Neural crest cell (in vitro differentiated cells): Measurements from ENCODE around the gene ABCA13. TPM values are rescaled to one million over a fixed set of nuclear protein-coding genes. Genes with fewer than 3 reads are reported as not detected.

ENCODE experiments used
- DNase-seq: peaks from one replicate; pipeline ENCODE4 v3.0.0; 2021; ENCODE audit warnings: low read depth, mixed read lengths, low spot score
- H3K27ac Mint-ChIP-seq: one replicate; pipeline ENCODE4 v1.8.0; 2021; ENCODE audit warnings: mild to moderate bottlenecking, mixed read lengths; ENCODE audit not compliant: unreplicated experiment
- H3K27me3 Mint-ChIP-seq: 2 replicates; pipeline ENCODE4 v1.8.0; 2021; ENCODE audit warnings: low read depth, mild to moderate bottlenecking, mixed read lengths
- H3K36me3 Mint-ChIP-seq: 2 replicates; pipeline ENCODE4 v1.8.0; 2021; ENCODE audit warnings: low read depth, mild to moderate bottlenecking, mixed read lengths
- H3K4me1 Mint-ChIP-seq: 2 replicates; pipeline ENCODE4 v1.8.0; 2021; ENCODE audit warnings: mixed read lengths
- H3K4me3 Mint-ChIP-seq: one replicate; pipeline ENCODE4 v1.8.0; 2021; ENCODE audit warnings: mild to moderate bottlenecking, mixed read lengths
- H3K9me3 Mint-ChIP-seq: 2 replicates; pipeline ENCODE4 v1.8.0; 2021; ENCODE audit warnings: mixed read lengths
- CTCF ChIP-seq: fragments of 200-600 bp; sonication (generic); conservative IDR thresholded peaks from 2 replicates; pipeline ENCODE4 v1.5.0; 2021; ENCODE audit warnings: antibody characterized with exemption, mild to moderate bottlenecking
- total RNA-seq: library from RNA; stranded (reverse); gene quantifications from 2 replicates; pipeline ENCODE4 v1.2.1, GENCODE V29; 2021

The ABCA13 gene
- total RNA-seq, 1 donor from 2014 or later = 0.89 TPM

- Mint-ChIP-seq H3K27ac (no peak overlapping the region), H3K36me3 (no peaks in the 10 kb centered on the region), H3K27me3 (no peaks in the 10 kb centered on the region), H3K4me1 (no peaks in the 10 kb centered on the region), H3K4me3 (no peak overlapping the region), H3K9me3 (peaks cover 2% of the 10 kb centered on the region)
- DNase-seq = no peak
- TF ChIP-seq CTCF = no peak
These were observed 145.5 kb downstream of the ABCA13 start for GRCh38 chr7:48316768-48317167.

GRCh38 chr7:48317360-48317759 lies 146.1 kb downstream of the ABCA13 start:
- no peaks in the 10 kb centered on the region for H3K27me3 Mint-ChIP-seq
- peaks cover 2% of the 10 kb centered on the region for H3K9me3 Mint-ChIP-seq
- H3K27ac Mint-ChIP-seq = no peak overlapping the region
- no peak for DNase-seq
- no peaks in the 10 kb centered on the region for H3K36me3 Mint-ChIP-seq
- TF ChIP-seq CTCF = no peak
- H3K4me3 Mint-ChIP-seq = no peak overlapping the region
- no peaks in the 10 kb centered on the region for H3K4me1 Mint-ChIP-seq

DNA sequence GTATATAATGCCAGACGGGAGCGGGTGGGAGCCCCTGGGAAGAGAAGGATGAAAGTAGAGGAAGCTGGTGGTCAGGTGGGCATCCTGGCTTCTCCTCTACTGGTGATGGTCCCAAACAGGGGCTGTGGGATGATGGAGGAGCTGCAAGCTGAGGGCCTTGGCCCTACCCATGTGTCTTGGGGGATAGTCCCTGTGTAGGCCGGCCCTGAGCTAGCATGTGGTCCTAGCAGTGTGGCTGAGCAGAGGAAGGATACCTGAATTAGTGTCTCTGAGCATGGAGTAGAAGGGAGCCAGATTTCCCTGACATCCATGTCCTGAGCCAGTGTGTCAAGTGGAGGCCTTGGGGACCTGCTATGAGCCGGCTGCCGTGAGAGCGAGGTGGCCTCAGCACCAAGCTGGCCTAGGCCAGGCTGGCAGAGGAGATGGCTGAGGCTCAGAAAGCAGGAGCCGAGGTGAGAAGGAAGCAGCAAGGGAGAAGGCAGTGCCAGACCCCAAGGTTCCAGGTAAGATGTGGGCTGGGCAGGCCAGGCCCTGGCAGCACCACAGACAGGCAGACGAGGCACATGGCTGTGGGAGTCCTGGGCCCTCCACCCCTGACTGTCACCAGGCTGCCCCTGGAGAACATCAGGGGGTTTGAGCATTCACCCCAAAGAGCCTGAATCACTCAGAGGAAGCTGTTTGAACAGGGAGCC lies 150.2 kb downstream of the ABCA13 start:
- Mint-ChIP-seq H3K27me3 (no peaks in the 10 kb centered on the region), H3K4me1 (no peaks in the 10 kb centered on the region), H3K36me3 (no peaks in the 10 kb centered on the region), H3K27ac (peak overlapping the region; percentile 75), H3K4me3 (no peak overlapping the region), H3K9me3 (peaks cover 6% of the 10 kb centered on the region)
- TF ChIP-seq CTCF = no peak
- no peak for DNase-seq

GRCh38 chr7:48337012-48337621 lies 165.9 kb downstream of the ABCA13 start:
- H3K9me3 Mint-ChIP-seq = no peaks in the 10 kb centered on the region
- peak; percentile 6 for DNase-seq
- no peak overlapping the region for H3K4me3 Mint-ChIP-seq

DNA sequence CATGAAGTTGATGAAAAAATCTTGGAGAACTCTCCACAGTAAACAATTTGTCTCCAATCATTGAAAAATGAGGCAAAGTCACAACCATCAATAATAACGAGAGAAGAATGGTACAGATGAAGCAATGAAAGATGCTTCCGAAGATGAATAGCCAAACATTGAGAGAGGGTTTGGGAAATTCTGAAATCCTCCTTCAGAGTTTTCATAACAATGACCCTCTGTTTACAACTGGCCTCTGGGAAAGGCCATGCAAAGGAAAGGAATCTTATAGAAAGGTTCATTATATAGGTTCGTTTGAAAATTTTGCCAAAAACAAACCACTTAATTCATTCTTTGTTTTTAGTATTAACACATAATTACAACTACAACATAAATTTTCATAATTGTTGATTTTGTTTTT lies 166.5 kb downstream of the ABCA13 start:
- no peaks in the 10 kb centered on the region for H3K9me3 Mint-ChIP-seq
- no peaks in the 10 kb centered on the region for H3K27me3 Mint-ChIP-seq
- no peak overlapping the region for H3K27ac Mint-ChIP-seq
- DNase-seq = no peak
- peaks cover 9% of the 10 kb centered on the region for H3K4me1 Mint-ChIP-seq
- H3K4me3 Mint-ChIP-seq = no peak overlapping the region
- no peak for TF ChIP-seq CTCF
- H3K36me3 Mint-ChIP-seq = no peaks in the 10 kb centered on the region

More at GRCh38 chr7:48337012-48337621, 165.9 kb downstream of the ABCA13 start:
- Mint-ChIP-seq H3K36me3 (no peaks in the 10 kb centered on the region), H3K27me3 (no peaks in the 10 kb centered on the region), H3K4me1 (peaks cover 9% of the 10 kb centered on the region), H3K27ac (no peak overlapping the region)
- peak; percentile 69 for TF ChIP-seq CTCF
